H1 (cell line): ENCODE measurements around the gene STK33. TPM values are rescaled to one million over a fixed set of nuclear protein-coding genes. Genes with fewer than 3 reads are reported as not detected.

ENCODE experiments used
- EZH2 ChIP-seq: fragments of 200-600 bp; sonication (generic); IDR thresholded peaks from 2 replicates; pipeline ENCODE4 v1.7.1; 2012; ENCODE audit warnings: low read depth, mild to moderate bottlenecking, moderate library complexity, low read length, inconsistent platforms; ENCODE audit not compliant: severe bottlenecking
- GABPA ChIP-seq: IDR thresholded peaks from 2 replicates; pipeline ENCODE4 v1.6.1; 2011; ENCODE audit warnings: mild to moderate bottlenecking, low read length, moderate library complexity, borderline replicate concordance; ENCODE audit not compliant: insufficient read depth
- SIRT6 ChIP-seq: IDR thresholded peaks from one replicate; pipeline ENCODE4 v1.7.1; 2012; ENCODE audit warnings: low read length, inconsistent platforms
- polyA plus RNA-seq, 7 experiments: library from polyadenylated mRNA; depleted of rRNA in 3 of 7; stranded (reverse) in 5 of 7; unstranded in 2 of 7; fragments of >200 nt in 5 of 7; fragments of 200-250 nt in 2 of 7; gene quantifications; 1 replicate in 5 of 7; 2 replicates in 1 of 7; 4 replicates in 1 of 7; pipeline versions ENCODE4 v1.2.1 to v1.2.3, GENCODE V29; 2011 to 2013; ENCODE audit warnings: missing spikeins in 2 of 7, mixed read lengths in 2 of 7
- total RNA-seq: library from RNA; stranded (reverse); fragmentation: NEBNext Ultra II Directional; extraction: Animal tissue kit (Norgen Biotek cat#: 25700); gene quantifications from 2 replicates; pipeline ENCODE4 v1.2.1, GENCODE V29; 2021
- TF ChIP-seq, protein P1 (sequence below): IDR thresholded peaks from 2 replicates; pipeline ENCODE4 v1.6.1; 2011; ENCODE audit warnings: low read depth, mild to moderate bottlenecking, low read length; ENCODE audit not compliant: insufficient read depth

The STK33 gene
- total and polyA plus RNA-seq, 2 of the 8 experiments (the other 6 are each of a cell fraction or from before 2014, with no cell fraction given): 8.8 to 25.1 TPM

DNA sequence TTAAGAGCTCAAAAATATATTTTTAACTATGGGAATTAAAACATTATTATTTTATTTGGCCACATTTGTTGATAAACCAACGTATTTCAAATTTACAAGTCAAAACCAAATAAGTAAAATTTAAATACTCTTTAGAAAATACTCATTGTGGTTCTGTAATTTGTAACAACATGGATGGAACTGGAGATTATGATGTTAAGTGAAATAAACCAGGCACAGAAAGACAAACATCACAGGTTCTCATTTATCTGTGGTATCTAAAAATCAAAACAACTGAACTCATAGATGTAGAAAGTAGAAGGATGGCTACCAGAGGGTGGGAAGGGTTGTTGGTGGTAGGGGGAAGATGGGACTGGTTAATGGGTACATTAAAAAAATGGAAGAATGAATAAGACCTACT lies 50.8 kb downstream of the STK33 start (continued):
- TF ChIP-seq, protein P1, sequence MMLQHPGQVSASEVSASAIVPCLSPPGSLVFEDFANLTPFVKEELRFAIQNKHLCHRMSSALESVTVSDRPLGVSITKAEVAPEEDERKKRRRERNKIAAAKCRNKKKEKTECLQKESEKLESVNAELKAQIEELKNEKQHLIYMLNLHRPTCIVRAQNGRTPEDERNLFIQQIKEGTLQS: no peak
- TF ChIP-seq SIRT6 (no peak), GABPA (no peak), EZH2 (no peak)
- TF ChIP-seq, all 59 proteins: peak for 0
